B cell (primary cell): ENCODE measurements around the gene CD151. TPM values are rescaled to one million over a fixed set of nuclear protein-coding genes. Genes with fewer than 3 reads are reported as not detected.

Source experiments
- ATAC-seq: fragments of 200-7000 bp; cut with Tn5 transposase; one replicate; pipeline ENCODE4 v1.10.0; 2021; ENCODE audit warnings: low read depth, mild to moderate bottlenecking, moderate number of reproducible peaks, moderate library complexity
- CTCF ChIA-PET: fragments of 350-600 bp; sonication (Branson Sonifier 250); formaldehyde crosslinking; loops from one replicate; lab custom pipeline; 2021; ENCODE audit warnings: antibody characterized with exemption, inconsistent platforms; lab: Charles Lee
- POLR2A ChIA-PET: fragments of 350-600 bp; sonication (Branson Sonifier 250); formaldehyde crosslinking; loops from one replicate; lab custom pipeline; 2021; ENCODE audit warnings: antibody characterized with exemption; lab: Charles Lee
- DNase-seq: peaks from one replicate; pipeline ENCODE4 v3.0.0; 2013
- H2AFZ ChIP-seq: 2 replicates; pipeline ENCODE4 v1.6.1; 2012; ENCODE audit warnings: mild to moderate bottlenecking, low read depth, low read length; ENCODE audit not compliant: insufficient read depth, poor library complexity, severe bottlenecking
- H3K27ac ChIP-seq, 2 donors: 1 replicate in 1 of 2; 2 replicates in 1 of 2; pipeline ENCODE4 v1.5.1; 2012 to 2013; ENCODE audit warnings: low read length in 2 of 2, mild to moderate bottlenecking in 2 of 2, moderate library complexity in 1 of 2
- H3K27me3 ChIP-seq, 4 experiments: fragments of 200-600 bp in 1 of 4; sonication (generic) in 1 of 4; replicated peaks in 1 of 4; 1 replicate in 2 of 4; 2 replicates in 2 of 4; pipeline versions ENCODE4 v1.6.1 to v1.7.0; 2013 to 2016; ENCODE audit warnings: low read length in 3 of 4, mild to moderate bottlenecking in 2 of 4, mixed read lengths in 1 of 4, moderate library complexity in 1 of 4; ENCODE audit not compliant: insufficient read depth in 4 of 4, control insufficient read depth in 3 of 4; ENCODE audit errors: control extremely low read depth in 1 of 4
- H3K36me3 ChIP-seq, 2 experiments: replicated peaks in 1 of 2; 1 replicate in 1 of 2; 2 replicates in 1 of 2; pipeline versions ENCODE4 v1.6.1 to v1.7.1; 2013; ENCODE audit warnings: low read length in 1 of 2; ENCODE audit not compliant: insufficient read depth in 2 of 2, control insufficient read depth in 1 of 2; ENCODE audit errors: control extremely low read depth in 1 of 2, extremely low read depth in 1 of 2
- H3K4me1 ChIP-seq, 2 donors: fragments of 200-600 bp in 1 of 2; sonication (generic) in 1 of 2; 1 replicate in 1 of 2; 2 replicates in 1 of 2; pipeline versions ENCODE4 v1.5.1 to v1.6.1; 2013 to 2017; ENCODE audit warnings: low read length in 2 of 2; ENCODE audit not compliant: control insufficient read depth in 2 of 2, insufficient read depth in 2 of 2
- H3K4me2 ChIP-seq: replicated peaks from 2 replicates; pipeline ENCODE3; 2012; ENCODE audit warnings: mild to moderate bottlenecking, low read depth, low read length; ENCODE audit not compliant: poor library complexity, severe bottlenecking
- H3K4me3 ChIP-seq, 5 experiments: fragments of 200-600 bp in 1 of 5; sonication (generic) in 1 of 5; 1 replicate in 3 of 5; 2 replicates in 2 of 5; pipeline versions ENCODE4 v1.5.1 to v1.7.0; 2011 to 2016; ENCODE audit warnings: low read length in 4 of 5, mild to moderate bottlenecking in 4 of 5, low read depth in 2 of 5, control low read depth in 1 of 5, moderate library complexity in 1 of 5; ENCODE audit not compliant: insufficient read depth in 1 of 5; ENCODE audit errors: control extremely low read depth in 1 of 5, extremely low read depth in 1 of 5
- H3K79me2 ChIP-seq: fragments of 200-600 bp; sonication (generic); one replicate; pipeline ENCODE4 v1.6.0; 2016; ENCODE audit warnings: low read length; ENCODE audit not compliant: control insufficient read depth, insufficient read depth
- H3K9ac ChIP-seq: fragments of 200-600 bp; sonication (generic); 2 replicates; pipeline ENCODE4 v1.6.1; 2017; ENCODE audit warnings: mild to moderate bottlenecking, low read length, moderate library complexity
- H3K9me3 ChIP-seq, 3 donors: one replicate each; pipeline versions ENCODE4 v1.6.1 to v1.7.1; 2013; ENCODE audit warnings: low read length in 2 of 3; ENCODE audit not compliant: control insufficient read depth in 2 of 3, insufficient read depth in 1 of 3; ENCODE audit errors: control extremely low read depth in 1 of 3
- H4K20me1 ChIP-seq: 2 replicates; pipeline ENCODE4 v1.6.0; 2012; ENCODE audit warnings: mild to moderate bottlenecking, low read length; ENCODE audit not compliant: insufficient read depth, control insufficient read depth, poor library complexity, severe bottlenecking
- H3K27ac Mint-ChIP-seq: one replicate; pipeline ENCODE4 v1.8.0; 2021; ENCODE audit warnings: mixed read lengths
- H3K27me3 Mint-ChIP-seq: one replicate; pipeline ENCODE4 v1.8.0; 2021; ENCODE audit warnings: mixed read lengths
- H3K4me1 Mint-ChIP-seq: one replicate; pipeline ENCODE4 v1.8.0; 2021; ENCODE audit warnings: mixed read lengths
- H3K4me3 Mint-ChIP-seq: one replicate; pipeline ENCODE4 v1.8.0; 2021; ENCODE audit warnings: mixed read lengths
- H3K9me3 Mint-ChIP-seq: one replicate; pipeline ENCODE4 v1.8.0; 2022; ENCODE audit warnings: mixed read lengths; ENCODE audit not compliant: insufficient read depth
- CTCF ChIP-seq: fragments of 200-600 bp; IDR thresholded peaks from one replicate; pipeline ENCODE4 v1.8.0; 2022; ENCODE audit warnings: antibody characterized with exemption, mild to moderate bottlenecking
- EZH2 ChIP-seq: IDR thresholded peaks from 2 replicates; pipeline ENCODE4 v1.6.1; 2012; ENCODE audit warnings: borderline replicate concordance, low read depth, mild to moderate bottlenecking, moderate library complexity, low read length; ENCODE audit not compliant: insufficient read depth, poor library complexity, severe bottlenecking
- WGBS: methylation state at CpG from one replicate; pipeline ENCODE4 v1.1.5; 2013; ENCODE audit warnings: missing lambda C conversion rate; ENCODE audit not compliant: insufficient coverage; 5-methylcytosine and 5-hydroxymethylcytosine counted together
- intact Hi-C: fragments of 100-400 bp; cut with micrococcal nuclease; formaldehyde crosslinking; loops from one replicate; pipeline ENCODE4 v1.10.0; 2022
- polyA plus RNA-seq: library from polyadenylated mRNA; depleted of rRNA; stranded (reverse); fragments of >200 nt; gene quantifications from 2 replicates; pipeline ENCODE4 v1.2.3, GENCODE V29; 2012
- total RNA-seq, 2 donors: library from RNA; stranded (reverse); fragments of 120-200 nt in 1 of 2; gene quantifications; 1 replicate in 1 of 2; 2 replicates in 1 of 2; pipeline versions ENCODE4 v1.2.3 to v1.2.4, GENCODE V29; 2013 to 2022

CD151 gene
- total and polyA plus RNA-seq, 2 donors (not counting 1 experiment from before 2014, with no cell fraction given), result 24.4 to 25.5 TPM

GRCh38 chr11:813456-814096, 19.2 kb upstream of the CD151 start:
- intact Hi-C loops, result no loop called here
- ChIA-PET POLR2A (no interaction called here), CTCF (no interaction called here)
- H3K79me2 ChIP-seq, result peaks cover 26% of the 10 kb centered on the region
- H3K27ac ChIP-seq, result no peak overlapping the region
- no peak overlapping the region for H3K9ac ChIP-seq
- peaks cover 36% of the 10 kb centered on the region for H4K20me1 ChIP-seq
- no peaks in the 10 kb centered on the region for H3K9me3 ChIP-seq
- no peak overlapping the region for H3K4me3 ChIP-seq
- H3K36me3 ChIP-seq, result peaks cover 2 to 24% of the 10 kb centered on the region in 2 experiments
- H3K27ac Mint-ChIP-seq, result no peak overlapping the region
- TF ChIP-seq EZH2 (no peak), CTCF (no peak)
- 82% methylated on average over 9 of the region's 9 CpGs for WGBS
- no peak overlapping the region for H3K4me3 Mint-ChIP-seq
- H3K4me2 ChIP-seq, result no peak overlapping the region
- no peak for ATAC-seq
- DNase-seq, result no peak
- H3K9me3 Mint-ChIP-seq, result no peaks in the 10 kb centered on the region
- no peak overlapping the region for H2AFZ ChIP-seq
- no peaks in the 10 kb centered on the region for H3K27me3 ChIP-seq
- peaks cover 19 to 24% of the 10 kb centered on the region in 2 donors for H3K4me1 ChIP-seq
- H3K4me1 Mint-ChIP-seq, result peaks cover 31% of the 10 kb centered on the region
- H3K27me3 Mint-ChIP-seq, result no peaks in the 10 kb centered on the region

- Histone ChIP-seq H3K79me2 (peaks cover 23% of the 10 kb centered on the region), H3K27me3 (no peaks in the 10 kb centered on the region), H2AFZ (no peak overlapping the region), H3K4me2 (no peak overlapping the region), H3K36me3 (peaks cover 2 to 29% of the 10 kb centered on the region in 2 experiments), H3K9ac (no peak overlapping the region), H3K4me3 (no peak overlapping the region), H3K27ac (no peak overlapping the region), H3K9me3 (no peaks in the 10 kb centered on the region), H4K20me1 (peaks cover 36% of the 10 kb centered on the region), H3K4me1 (peaks cover 23 to 28% of the 10 kb centered on the region in 2 donors)
- WGBS, result 92% methylated on average over 10 of the region's 11 CpGs
- H3K9me3 Mint-ChIP-seq, result no peaks in the 10 kb centered on the region
- ChIA-PET CTCF (no interaction called here), POLR2A (interaction anchor here (0.6 to 0.9 kb wide), 3 partner anchors 13 to 288 kb away, joined by 4 read pairs; no protein-coding TSS in a partner anchor)
- peaks cover 23% of the 10 kb centered on the region for H3K4me1 Mint-ChIP-seq
- ATAC-seq (no peak), DNase-seq (no peak)
- intact Hi-C loops, result no loop called here
- no peak overlapping the region for H3K4me3 Mint-ChIP-seq
- H3K27me3 Mint-ChIP-seq, result no peaks in the 10 kb centered on the region
- H3K27ac Mint-ChIP-seq, result peak overlapping the region; percentile 32
- TF ChIP-seq CTCF (no peak), EZH2 (no peak)
Measured at GRCh38 chr11:815675-816432, 16.9 kb upstream of the CD151 start.
